GM13976 (cell line): ENCODE results near the gene RTKN.

ENCODE experiments used
- DNase-seq: peaks from one replicate; pipeline ENCODE4 v3.0.0; 2012; ENCODE audit warnings: low spot score
- CTCF ChIP-seq: IDR thresholded peaks from 2 replicates; pipeline ENCODE4 v1.5.1; 2012; ENCODE audit warnings: borderline replicate concordance, mild to moderate bottlenecking; ENCODE audit not compliant: insufficient read depth; ENCODE audit errors: extremely low read depth, missing control alignments, control extremely low read depth
- in situ Hi-C: fragments of 300-500 bp; cut with MboI; formaldehyde crosslinking; loops from one replicate; pipeline ENCODE4 v1.12.0; 2022; ENCODE audit warnings: low sequenced_read_pairs, mixed read lengths, inconsistent platforms; ENCODE audit not compliant: unreplicated experiment

RTKN gene

DNA sequence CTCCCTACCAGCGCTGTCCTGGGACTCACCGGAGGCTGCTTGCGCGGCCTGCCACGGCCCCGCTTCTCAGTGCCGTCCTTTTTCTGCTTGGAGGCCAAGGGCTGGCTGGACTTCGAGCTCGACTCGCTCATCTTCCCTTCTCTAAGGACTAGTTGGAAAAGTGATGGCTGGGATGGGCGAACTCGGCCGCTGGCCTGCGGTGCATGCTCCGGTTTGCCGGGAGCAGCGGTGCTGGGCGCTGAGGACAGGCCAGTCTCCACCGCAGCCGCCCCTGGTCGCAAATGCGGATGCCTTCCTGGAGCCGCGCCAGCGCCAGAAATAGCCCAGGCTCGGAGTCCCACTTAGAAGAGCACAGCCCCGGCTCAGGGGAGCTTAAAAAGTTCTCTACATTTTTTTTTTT, 23.4 kb downstream of the RTKN start:
- in situ Hi-C loops = no loop called here
- DNase-seq = no peak

GRCh38 chr2:74417763-74418162, 24.0 kb downstream of the RTKN start:
- no peak for TF ChIP-seq CTCF
- DNase-seq = no peak
- in situ Hi-C loops = no loop called here

More for the DNA sequence above, 23.4 kb downstream of the RTKN start:
- TF ChIP-seq CTCF = no peak

- no peak for DNase-seq
- no peak for TF ChIP-seq CTCF
- in situ Hi-C loops = no loop called here
Measured at GRCh38 chr2:74417197-74417596, 24.5 kb downstream of the RTKN start.

GRCh38 chr2:74416778-74417177, 25.0 kb downstream of the RTKN start:
- no peak for DNase-seq
- TF ChIP-seq CTCF = no peak
- in situ Hi-C loops = no loop called here

- TF ChIP-seq CTCF = no peak
Measured at GRCh38 chr2:74415762-74416395, 25.9 kb downstream of the RTKN start.

DNA sequence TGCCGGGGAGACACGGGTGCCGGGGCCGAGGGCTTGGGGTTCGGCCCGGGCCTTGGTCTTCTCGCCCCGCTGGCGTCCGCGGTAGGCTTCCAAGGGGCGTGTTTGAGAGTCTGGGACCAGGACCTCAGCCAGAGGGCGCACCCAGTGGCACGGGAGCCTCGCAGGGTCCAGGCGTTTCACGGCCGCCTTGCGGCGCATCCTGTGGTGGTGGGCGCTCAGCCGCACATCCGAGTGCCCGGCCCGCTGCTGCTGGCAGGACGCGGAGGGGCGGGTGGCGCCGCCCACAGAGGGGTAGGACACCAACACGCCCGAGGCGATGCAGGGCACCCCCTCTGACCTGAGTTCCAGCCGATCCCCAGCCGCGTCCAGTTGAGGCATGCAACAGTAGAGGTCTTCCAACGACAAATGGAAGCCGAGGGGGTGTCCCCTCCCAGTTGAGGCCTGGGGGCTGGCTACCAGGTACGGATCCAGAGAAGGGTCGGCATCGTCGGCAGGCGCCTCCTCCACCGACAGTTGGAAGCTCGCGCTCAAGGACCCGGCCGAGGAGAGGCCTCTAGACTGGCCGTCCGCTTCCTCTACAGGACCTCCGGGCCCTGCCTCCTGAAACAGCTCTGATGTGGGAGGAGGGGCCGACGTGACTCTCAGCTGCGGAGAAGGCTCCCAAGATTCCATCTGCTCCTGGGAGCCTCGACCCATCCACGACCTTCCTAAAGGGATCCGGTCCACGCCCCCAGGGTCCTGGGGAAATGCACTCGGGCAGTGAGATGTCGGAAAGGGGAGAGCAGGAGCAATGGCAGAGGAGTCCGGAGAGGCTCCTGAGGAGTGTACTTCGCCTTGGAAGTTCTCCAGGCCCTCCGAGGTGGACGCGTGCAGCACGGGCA, 26.6 kb downstream of the RTKN start:
- in situ Hi-C loops = no loop called here
- TF ChIP-seq CTCF = no peak
- peak; percentile 63 for DNase-seq

More at GRCh38 chr2:74415762-74416395, 25.9 kb downstream of the RTKN start:
- in situ Hi-C loops = no loop called here
- DNase-seq = no peak
